ENCODE data around the gene NRN1L.

- TF ChIP-seq CTCF (IDR thresholded peaks at IDR 0.05) (no peak), EP300 (IDR thresholded peaks at IDR 0.05) (no peak), POLR2AphosphoS5 (IDR thresholded peaks at IDR 0.05) (no peak)
These were observed 47.8 kb downstream of the NRN1L start for GRCh38 chr16:67932462-67932840.

Measured in esophagus muscularis mucosa (tissue), 4 donors.